GM08714 (cell line): Measurements from ENCODE around the gene RRBP1.
"Not testable (repeated sequence)": the region's sequence is repeated elsewhere in the genome, so short reads cannot be mapped to it uniquely, and the experiment has no call there.

Experiments used
- H3K4me3 ChIP-seq: fragments of 200-500 bp; sonication (Bioruptor generic); 2 replicates; pipeline ENCODE4 v1.5.1; 2014; ENCODE audit warnings: mild to moderate bottlenecking, low read length, inconsistent platforms
- ZNF274 ChIP-seq: IDR thresholded peaks from 2 replicates; pipeline ENCODE4 v1.6.1; 2012; ENCODE audit warnings: mild to moderate bottlenecking, low read depth, low read length

The RRBP1 gene

DNA sequence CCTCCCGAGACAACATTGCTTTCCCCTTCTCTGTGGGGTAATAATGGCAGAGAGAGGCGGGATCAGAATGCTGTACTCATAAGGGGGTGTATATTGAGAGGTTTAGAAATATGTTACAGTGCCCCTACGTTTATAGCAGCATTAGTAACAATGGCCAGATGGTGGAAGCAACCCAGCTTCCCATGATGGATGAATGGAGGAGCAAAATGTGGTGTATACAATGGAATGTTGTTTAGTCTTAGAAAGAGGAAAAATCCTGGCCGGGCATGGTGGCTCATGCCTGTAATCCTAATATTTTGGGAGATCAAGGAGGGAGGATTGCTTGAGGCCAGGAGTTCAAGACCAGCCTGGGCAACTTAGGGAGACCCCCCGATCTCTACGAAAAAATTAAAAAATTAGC lies 30.7 kb upstream of the RRBP1 start:
- no peak for TF ChIP-seq ZNF274
- no peak overlapping the region for H3K4me3 ChIP-seq

DNA sequence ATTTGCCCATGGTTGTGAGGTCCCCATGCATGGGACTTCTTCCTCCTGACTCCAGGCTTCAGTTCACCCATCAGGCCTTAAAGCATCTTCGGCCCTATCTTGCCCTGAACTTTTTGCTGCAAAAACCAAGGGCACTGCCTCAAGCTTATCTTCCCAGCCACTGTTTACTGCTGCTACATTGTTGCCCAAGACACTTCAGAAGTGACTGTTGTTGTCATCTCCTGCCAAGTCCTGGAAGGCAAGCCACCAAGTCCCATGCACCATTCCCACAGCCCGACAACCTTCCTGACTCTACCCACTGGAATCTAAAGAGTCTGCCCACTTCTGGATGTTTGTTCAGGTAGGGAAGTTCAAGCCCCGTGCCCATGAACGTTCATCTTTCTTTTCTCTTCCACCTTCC lies 30.2 kb upstream of the RRBP1 start:
- H3K4me3 ChIP-seq = no peak overlapping the region
- TF ChIP-seq ZNF274 = no peak

DNA sequence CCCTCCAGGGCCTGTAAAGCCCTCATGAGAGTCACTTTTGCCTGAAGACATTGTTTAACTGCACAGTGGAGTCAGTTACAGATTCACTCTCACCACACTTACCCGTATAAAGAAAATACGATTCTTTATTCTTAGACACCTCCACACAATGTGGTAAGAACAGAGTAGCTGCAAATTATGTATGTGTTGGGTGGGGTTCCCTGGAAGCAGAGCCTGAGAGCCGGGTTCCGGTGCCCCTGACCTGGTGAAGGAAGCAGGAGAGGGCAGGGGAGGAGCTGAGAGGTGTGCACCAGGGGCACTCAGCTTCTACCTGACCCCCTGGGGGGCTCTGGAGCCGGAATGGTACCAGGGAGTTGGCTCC lies 29.2 kb upstream of the RRBP1 start:
- TF ChIP-seq ZNF274 = no peak
- H3K4me3 ChIP-seq = no peak overlapping the region

DNA sequence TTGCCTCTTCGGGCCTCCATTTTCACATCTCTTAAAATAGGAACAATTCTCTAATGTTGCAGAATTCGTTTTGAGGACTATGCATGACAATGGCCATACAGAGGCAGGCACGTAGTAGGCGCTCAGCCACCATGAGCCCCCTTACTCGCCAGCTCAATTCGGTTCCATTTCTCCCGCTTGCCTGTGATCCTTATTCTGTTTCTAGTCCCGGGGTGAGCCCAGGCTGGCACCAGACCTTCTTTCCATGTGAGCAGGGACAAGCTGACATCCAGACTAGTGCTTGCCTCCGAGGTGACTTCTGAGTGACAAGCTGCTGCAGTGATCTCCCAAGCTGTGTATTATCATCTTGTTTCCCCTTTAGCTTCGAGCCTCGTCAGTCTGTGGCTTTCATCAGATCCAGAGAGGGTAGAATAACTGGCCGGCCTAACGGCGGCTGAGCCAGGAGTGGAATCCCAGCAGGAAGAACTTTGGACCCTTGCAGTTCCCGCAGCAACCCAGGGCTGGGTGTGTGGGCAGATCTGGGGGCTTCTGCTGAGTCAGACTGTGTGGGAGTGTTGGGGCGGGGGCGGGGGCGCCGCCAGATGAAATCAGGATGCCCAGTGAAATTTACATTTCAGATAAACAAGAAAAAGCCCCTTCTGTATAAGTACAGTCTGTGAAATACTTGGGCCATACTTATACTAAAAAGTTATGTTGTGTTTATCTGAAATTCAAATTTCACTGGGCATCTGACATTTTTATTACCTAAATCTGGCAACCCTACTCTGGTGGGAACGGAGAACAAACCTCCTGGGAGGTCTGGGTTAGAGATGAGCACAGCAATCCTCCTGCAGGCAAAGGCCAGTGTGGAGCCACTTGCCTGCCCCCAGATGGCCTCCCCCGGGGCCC lies 28.6 kb upstream of the RRBP1 start:
- no peak overlapping the region for H3K4me3 ChIP-seq
- TF ChIP-seq ZNF274 = no peak

DNA sequence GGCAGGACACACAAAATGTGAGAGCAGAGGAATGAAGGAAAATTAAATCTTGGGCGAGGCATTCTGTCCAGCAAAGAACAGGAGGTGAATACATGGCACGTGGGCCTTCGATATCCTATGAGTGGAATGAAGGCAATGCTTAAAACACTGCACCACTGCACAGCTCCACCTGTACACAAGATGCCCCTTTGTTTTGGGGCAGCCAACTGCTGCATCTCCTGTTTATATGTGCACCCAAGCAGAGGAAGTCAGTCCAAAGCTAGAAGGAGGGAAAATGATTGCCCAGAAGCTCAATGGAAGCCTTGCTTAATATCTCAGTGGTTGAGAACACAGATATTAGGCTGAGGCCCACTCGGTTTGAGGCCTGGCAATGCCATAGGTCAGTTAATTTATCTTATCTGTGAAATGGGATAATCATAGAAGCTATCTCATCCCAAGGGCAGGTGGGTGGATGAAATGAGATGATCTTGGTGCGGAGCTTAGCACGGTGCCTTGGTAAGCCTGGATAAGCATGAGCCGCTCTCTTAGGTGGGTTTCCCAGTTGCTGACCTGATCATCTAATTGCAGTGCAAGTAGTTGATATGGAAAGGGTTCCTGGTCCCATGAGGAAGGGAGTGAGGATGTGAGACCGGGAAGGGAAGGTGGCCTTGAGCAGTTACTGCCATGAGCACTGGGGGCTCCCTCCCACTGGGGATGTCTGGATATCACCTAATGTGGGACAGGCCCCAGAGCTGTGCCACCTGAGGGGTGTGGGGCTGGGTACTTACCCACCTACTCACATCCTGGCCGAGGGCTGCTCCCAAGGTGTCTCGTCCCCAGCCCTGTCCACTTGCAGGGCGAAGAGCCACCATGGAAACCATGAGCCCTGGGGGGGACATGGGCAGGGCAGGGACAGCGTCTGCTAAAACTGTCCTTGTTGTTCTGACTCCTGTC lies 27.6 kb upstream of the RRBP1 start:
- H3K4me3 ChIP-seq = no peak overlapping the region
- no peak for TF ChIP-seq ZNF274

DNA sequence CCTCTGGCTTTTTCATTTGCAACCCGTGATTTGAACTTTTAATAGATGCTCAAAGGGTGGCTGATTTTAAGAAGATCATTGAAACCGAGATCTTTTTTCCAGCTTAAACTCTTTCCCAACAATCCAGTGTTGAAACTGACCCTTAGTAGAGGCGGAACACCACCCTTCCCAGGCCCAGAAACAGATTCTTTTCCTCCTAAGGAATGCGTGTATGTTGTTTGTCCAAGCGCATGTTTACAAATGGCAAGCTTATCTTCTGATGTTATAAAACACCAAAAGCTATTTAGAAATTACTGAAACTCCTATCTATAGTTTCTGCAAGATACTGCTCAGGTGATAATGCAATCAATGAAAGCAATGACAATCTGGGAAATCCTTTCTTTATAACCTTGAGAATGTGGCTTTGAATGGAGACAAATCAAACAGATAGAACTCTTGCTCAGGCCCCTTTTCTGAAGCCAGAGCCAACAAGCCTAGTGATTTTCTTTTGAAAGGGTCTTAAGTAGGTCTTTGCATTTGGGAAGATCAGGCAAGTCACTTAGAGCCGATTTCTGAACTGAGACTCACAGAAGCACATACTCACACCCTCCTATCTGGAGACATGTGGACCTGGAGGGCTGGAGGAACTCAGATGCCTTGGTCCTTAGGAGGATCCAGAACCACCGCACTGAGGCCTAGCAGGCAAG lies 26.8 kb upstream of the RRBP1 start:
- no peak overlapping the region for H3K4me3 ChIP-seq
- TF ChIP-seq ZNF274 = no peak

DNA sequence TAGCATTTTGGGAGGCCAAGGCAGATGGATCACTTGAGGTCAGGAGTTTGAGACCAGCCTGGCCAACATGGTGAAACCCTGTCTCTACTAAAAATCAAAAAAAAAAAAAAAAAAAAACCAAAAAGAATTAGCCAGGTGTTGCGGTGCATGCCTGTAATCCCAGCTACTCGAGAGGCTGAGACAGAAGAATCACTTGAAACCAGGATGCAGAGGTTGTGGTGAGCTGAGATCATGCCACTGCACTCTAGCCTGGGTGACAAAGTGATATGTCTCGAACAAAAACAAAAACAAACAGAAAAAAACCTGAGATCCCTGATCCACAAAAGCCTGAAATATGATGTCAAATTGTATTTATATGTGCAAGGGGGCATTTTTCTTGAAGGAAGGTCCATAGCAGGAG lies 25.9 kb upstream of the RRBP1 start:
- not testable (repeated sequence) for H3K4me3 ChIP-seq

DNA sequence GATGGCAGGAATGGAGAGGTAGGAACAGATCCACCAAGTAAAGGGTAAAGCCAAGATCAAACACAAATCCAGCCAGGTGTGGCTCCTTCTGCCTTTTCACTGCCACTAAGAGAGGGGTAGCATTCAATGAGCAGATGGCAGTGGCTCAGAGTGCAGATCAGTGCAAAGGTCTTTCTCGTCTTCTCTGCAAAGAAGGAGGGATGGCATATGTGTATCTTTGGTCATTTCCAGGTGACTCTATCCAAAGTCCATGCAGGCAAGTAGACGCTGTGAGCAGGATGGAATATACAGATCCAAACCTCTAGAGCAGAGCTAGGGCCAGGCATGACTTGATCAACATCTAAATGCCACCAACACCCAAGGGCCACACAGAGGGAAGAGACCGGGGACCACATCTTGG lies 24.6 kb upstream of the RRBP1 start:
- no peak for TF ChIP-seq ZNF274
- H3K4me3 ChIP-seq = no peak overlapping the region

DNA sequence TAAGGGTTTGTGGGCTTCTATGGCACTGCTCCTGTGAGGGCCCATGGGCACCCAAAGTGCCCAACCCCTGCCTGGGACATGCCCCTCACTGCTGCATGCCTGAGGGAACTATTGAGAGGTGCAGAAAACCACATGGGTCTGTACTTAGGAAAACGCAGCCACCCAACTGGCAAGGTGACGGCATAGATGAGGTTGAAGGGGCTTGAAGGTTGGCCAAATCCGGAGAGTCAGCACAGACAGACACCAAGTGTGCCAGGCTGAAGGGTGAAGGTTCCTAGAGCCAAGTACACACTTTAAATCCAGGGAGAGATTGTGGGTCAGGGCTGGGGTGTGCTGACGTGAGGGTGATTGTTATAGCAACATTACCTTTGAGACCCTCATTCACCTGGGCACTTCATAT lies 23.9 kb upstream of the RRBP1 start:
- TF ChIP-seq ZNF274 = no peak
- no peak overlapping the region for H3K4me3 ChIP-seq

DNA sequence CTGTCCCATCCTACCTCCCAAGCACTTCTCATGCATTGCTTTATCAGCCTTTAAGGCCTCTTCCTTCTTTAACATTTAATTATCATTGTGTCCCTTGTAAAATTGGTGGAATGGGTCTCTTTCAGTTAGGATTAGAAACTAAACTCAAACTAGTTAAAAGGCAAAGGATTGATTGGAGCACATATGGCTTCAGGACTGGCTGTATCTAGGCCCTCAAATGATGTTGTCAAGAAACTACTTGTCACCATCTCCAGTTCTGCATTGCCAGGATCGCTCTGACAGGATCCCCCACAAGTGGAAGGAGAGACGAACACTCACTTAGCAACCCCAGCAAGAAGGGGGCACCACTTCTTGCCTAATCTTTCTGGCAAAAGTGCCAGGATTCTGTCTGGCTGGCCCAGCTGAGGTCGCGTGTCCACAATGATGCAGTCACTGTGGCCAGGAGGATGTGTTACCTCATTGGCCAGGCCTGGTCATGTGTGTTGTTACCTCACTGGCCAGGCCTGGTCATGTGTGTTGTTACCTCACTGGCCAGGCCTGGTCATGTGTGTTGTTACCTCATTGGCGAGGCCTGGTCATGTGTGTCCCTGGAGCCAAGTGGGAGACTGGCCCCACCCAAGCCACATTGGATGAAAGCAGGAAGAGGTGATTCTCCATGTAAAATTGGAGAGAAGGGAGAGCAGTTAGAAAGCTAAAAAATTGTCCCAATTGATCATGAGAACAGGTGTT lies 22.7 kb upstream of the RRBP1 start:
- no peak overlapping the region for H3K4me3 ChIP-seq
- TF ChIP-seq ZNF274 = no peak

DNA sequence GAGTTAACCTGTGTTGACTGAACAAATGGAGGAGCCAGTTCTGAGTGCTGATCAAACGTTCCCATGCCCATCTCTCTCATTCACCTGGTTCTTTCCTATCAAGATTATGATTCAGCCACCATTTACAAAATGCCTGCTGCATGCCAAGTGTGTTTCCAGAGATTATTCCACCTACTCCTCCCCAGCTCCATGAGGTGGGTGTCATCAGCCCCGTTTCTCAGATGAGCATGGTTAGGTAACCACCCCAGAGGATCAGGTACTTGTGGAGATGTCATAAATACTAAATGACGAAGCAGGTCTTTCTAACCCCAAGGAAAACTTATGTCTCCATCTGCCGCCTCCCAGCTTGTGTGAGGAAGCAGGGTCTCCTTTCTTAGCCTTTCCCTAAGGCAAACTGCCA lies 19.8 kb upstream of the RRBP1 start:
- H3K4me3 ChIP-seq = no peak overlapping the region
- no peak for TF ChIP-seq ZNF274

DNA sequence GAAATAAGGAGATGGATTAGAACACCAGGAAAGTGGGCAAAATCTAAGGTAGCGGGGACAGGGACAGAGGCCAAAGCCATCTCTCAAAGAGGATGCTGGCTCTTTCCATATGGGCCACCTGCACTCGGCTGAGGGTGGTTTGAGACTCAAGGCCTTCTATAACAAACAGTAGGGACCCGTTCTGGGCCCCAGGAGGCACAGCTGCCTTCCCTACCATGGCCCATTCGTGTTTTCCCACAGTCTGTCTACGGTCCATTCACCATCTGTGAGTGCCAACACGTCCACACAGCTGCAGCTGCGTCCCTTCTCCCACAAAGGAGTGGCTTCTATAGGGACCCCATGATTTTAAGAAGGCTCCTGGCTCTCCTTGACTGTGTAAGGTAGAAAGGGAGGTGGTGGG lies 18.6 kb upstream of the RRBP1 start:
- no peak for TF ChIP-seq ZNF274
- H3K4me3 ChIP-seq = no peak overlapping the region

DNA sequence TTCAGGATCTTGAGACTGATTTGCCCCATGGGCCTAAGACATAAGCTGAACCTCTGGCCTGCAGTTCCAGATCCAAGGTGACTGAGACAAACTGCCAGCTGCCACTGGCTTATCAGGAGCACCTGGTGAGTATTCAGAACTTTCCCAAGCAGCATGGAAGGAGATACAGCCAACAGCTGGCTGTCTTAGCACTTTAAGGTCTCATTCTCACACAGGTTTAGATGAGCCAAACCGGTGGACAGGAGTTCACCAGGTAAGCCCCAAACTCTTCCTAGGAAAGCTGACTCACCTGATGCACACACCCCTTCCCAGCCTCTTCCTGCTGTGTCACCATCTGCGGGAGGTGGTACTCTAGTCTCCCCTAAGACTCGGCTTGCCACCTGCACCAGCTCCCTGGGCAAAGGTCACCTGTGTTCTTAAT lies 17.9 kb upstream of the RRBP1 start, which contains the start of gene BANF2:
BANF2 (plus strand) TSS at position 36 of the 421 bp plus-strand sequence. CDS start 25,060 bp downstream, outside the sequence.
- TF ChIP-seq ZNF274 = no peak
- H3K4me3 ChIP-seq = no peak within 1 kb of the TSS

DNA sequence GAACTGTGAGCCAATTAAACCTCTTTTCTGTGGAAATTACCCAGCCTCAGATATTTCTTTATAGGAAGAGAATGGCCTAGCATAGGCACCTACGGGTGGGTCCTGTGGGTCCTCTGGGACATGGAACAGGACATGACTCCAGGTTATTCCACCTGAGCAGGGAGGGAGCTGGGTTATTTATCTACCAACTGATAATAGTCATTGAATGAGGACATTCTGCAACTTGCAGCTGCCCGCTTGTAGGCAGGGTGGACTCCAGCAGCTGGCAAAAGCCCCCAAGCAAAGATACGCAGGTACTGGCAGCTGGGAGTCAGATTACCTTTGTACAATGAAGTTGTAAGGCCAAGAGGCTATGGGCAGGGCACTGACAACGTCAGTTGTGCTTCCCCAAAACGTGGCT lies 16.3 kb upstream of the RRBP1 start:
- H3K4me3 ChIP-seq = no peak overlapping the region
- TF ChIP-seq ZNF274 = no peak
